Bronchial epithelial cell (primary cell): ENCODE results near the gene POGZ. TPM values are rescaled to one million over a fixed set of nuclear protein-coding genes. Genes with fewer than 3 reads are reported as not detected.

Experiments used
- DNase-seq: peaks from one replicate; pipeline ENCODE4 v3.0.0-alpha.2; 2010; ENCODE audit warnings: low read depth
- FAIRE-seq: peaks from 2 replicates; lab custom pipeline; 2011; peaks lifted over from hg19 to GRCh38; lab: Jason Lieb, UNC
- H3K27me3 ChIP-seq: 2 replicates; pipeline ENCODE4 v1.5.1; 2011; ENCODE audit warnings: low read length; ENCODE audit not compliant: control insufficient read depth, insufficient read depth
- H3K36me3 ChIP-seq: 2 replicates; pipeline ENCODE4 v1.5.1; 2011; ENCODE audit warnings: low read length; ENCODE audit not compliant: control insufficient read depth, insufficient read depth
- H3K4me3 ChIP-seq: 2 replicates; pipeline ENCODE4 v1.5.1; 2011; ENCODE audit warnings: mild to moderate bottlenecking, low read depth, low read length, control low read depth
- CTCF ChIP-seq: IDR thresholded peaks from 2 replicates; pipeline ENCODE4 v1.5.1; 2011; ENCODE audit warnings: mild to moderate bottlenecking, moderate library complexity, low read length, control low read depth, inconsistent platforms; ENCODE audit not compliant: insufficient read depth, severe bottlenecking
- total RNA-seq: library from RNA; depleted of rRNA; stranded (reverse); fragments of >200 nt; gene quantifications from 2 replicates; pipeline ENCODE4 v1.2.1, GENCODE V29; 2014

POGZ gene
- total RNA-seq, 1 donor from 2014 or later = 6.6 TPM

- no peak for TF ChIP-seq CTCF
- Histone ChIP-seq H3K4me3 (no peak overlapping the region), H3K36me3 (peaks cover 14% of the 10 kb centered on the region), H3K27me3 (no peaks in the 10 kb centered on the region)
- no peak for DNase-seq
- no peak for FAIRE-seq
Observed at GRCh38 chr1:151428068-151428467, 31.2 kb downstream of the POGZ start.

- H3K4me3 ChIP-seq = no peak overlapping the region
- FAIRE-seq = no peak
- H3K36me3 ChIP-seq = peaks cover 14% of the 10 kb centered on the region
- H3K27me3 ChIP-seq = no peaks in the 10 kb centered on the region
- TF ChIP-seq CTCF = no peak
- no peak for DNase-seq
Observed at GRCh38 chr1:151425103-151425502, 34.2 kb downstream of the POGZ start.

- DNase-seq (no peak), FAIRE-seq (no peak)
- no peak overlapping the region for H3K4me3 ChIP-seq
- peaks cover 4% of the 10 kb centered on the region for H3K36me3 ChIP-seq
- H3K27me3 ChIP-seq = no peaks in the 10 kb centered on the region
- TF ChIP-seq CTCF = no peak
Observed at GRCh38 chr1:151419819-151420218, 39.5 kb downstream of the POGZ start.

GRCh38 chr1:151418081-151418480 lies 41.2 kb downstream of the POGZ start:
- H3K36me3 ChIP-seq = peaks cover 5% of the 10 kb centered on the region
- DNase-seq (no peak), FAIRE-seq (no peak)
- H3K4me3 ChIP-seq = no peak overlapping the region
- no peak for TF ChIP-seq CTCF
- H3K27me3 ChIP-seq = no peaks in the 10 kb centered on the region

GRCh38 chr1:151416231-151416630 lies 43.1 kb downstream of the POGZ start:
- Histone ChIP-seq H3K36me3 (peaks cover 4% of the 10 kb centered on the region), H3K27me3 (no peaks in the 10 kb centered on the region), H3K4me3 (no peak overlapping the region)
- FAIRE-seq (no peak), DNase-seq (peak; percentile 86)
- TF ChIP-seq CTCF = no peak

- TF ChIP-seq CTCF = no peak
- FAIRE-seq = no peak
- no peak for DNase-seq
- no peaks in the 10 kb centered on the region for H3K27me3 ChIP-seq
- H3K4me3 ChIP-seq = no peak overlapping the region
- peaks cover 17% of the 10 kb centered on the region for H3K36me3 ChIP-seq
Observed at GRCh38 chr1:151411884-151412283, 47.4 kb downstream of the POGZ start.
